ENCODE results near the gene RAPGEF3. TPM values are rescaled to one million over a fixed set of nuclear protein-coding genes. Genes with fewer than 3 reads are reported as not detected.

Gene RAPGEF3
- total RNA-seq, 4 donors from 2014 or later, result 18.3 to 48.2 (median 32.5) TPM

- peak overlapping the region; percentile 61 to 99 (median 80) for H3K27ac ChIP-seq (replicated peaks in 1 of 4)
- DNase-seq (ENCODE audit: extremely low spot score), result no peak
- no peak for TF ChIP-seq POLR2AphosphoS5 (IDR thresholded peaks at IDR 0.05)
- TF ChIP-seq POLR2A (IDR thresholded peaks at IDR 0.05; ENCODE audit: low read depth), result no peak
- TF ChIP-seq EP300 (IDR thresholded peaks at IDR 0.05), result no peak
- TF ChIP-seq, protein P1, sequence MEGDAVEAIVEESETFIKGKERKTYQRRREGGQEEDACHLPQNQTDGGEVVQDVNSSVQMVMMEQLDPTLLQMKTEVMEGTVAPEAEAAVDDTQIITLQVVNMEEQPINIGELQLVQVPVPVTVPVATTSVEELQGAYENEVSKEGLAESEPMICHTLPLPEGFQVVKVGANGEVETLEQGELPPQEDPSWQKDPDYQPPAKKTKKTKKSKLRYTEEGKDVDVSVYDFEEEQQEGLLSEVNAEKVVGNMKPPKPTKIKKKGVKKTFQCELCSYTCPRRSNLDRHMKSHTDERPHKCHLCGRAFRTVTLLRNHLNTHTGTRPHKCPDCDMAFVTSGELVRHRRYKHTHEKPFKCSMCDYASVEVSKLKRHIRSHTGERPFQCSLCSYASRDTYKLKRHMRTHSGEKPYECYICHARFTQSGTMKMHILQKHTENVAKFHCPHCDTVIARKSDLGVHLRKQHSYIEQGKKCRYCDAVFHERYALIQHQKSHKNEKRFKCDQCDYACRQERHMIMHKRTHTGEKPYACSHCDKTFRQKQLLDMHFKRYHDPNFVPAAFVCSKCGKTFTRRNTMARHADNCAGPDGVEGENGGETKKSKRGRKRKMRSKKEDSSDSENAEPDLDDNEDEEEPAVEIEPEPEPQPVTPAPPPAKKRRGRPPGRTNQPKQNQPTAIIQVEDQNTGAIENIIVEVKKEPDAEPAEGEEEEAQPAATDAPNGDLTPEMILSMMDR (IDR thresholded peaks at IDR 0.05), result no peak
- H3K4me1 ChIP-seq, result peaks cover 74 to 90% (median 80%) of the 10 kb centered on the region in 4 donors
- 91% methylated on average over 6 of the region's 7 CpGs for WGBS
- no peak overlapping the region for H3K4me3 ChIP-seq
- H3K27me3 ChIP-seq, result no peaks in the 10 kb centered on the region
- H3K9me3 ChIP-seq, result no peaks in the 10 kb centered on the region
- intact Hi-C loops (cut with DNase I), result no loop called here
- peaks cover 32 to 61% (median 43%) of the 10 kb centered on the region in 4 donors for H3K36me3 ChIP-seq
Observed at GRCh38 chr12:47800582-47800981, 41.9 kb upstream of the RAPGEF3 start.

GRCh38 chr12:47799357-47799955 lies 40.8 kb upstream of the RAPGEF3 start:
- Histone ChIP-seq H3K27ac (replicated peaks in 1 of 4) (peak overlapping the region; percentile 61 to 99 (median 80)), H3K36me3 (peaks cover 43 to 68% (median 52%) of the 10 kb centered on the region in 4 donors), H3K4me3 (no peak overlapping the region), H3K9me3 (no peaks in the 10 kb centered on the region), H3K27me3 (no peaks in the 10 kb centered on the region), H3K4me1 (peaks cover 62 to 79% (median 69%) of the 10 kb centered on the region in 4 donors)
- WGBS, result no CpG with 5 or more reads among the region's 7 CpGs
- no peak for DNase-seq (ENCODE audit: extremely low spot score)
- TF ChIP-seq POLR2AphosphoS5 (IDR thresholded peaks at IDR 0.05) (peak in 1 of 2 donors; percentile 18), POLR2A (IDR thresholded peaks at IDR 0.05; ENCODE audit: low read depth) (no peak), EP300 (IDR thresholded peaks at IDR 0.05) (no peak)
- TF ChIP-seq, protein P1 (IDR thresholded peaks at IDR 0.05), result no peak
- intact Hi-C loops (cut with DNase I), result no loop called here

DNA sequence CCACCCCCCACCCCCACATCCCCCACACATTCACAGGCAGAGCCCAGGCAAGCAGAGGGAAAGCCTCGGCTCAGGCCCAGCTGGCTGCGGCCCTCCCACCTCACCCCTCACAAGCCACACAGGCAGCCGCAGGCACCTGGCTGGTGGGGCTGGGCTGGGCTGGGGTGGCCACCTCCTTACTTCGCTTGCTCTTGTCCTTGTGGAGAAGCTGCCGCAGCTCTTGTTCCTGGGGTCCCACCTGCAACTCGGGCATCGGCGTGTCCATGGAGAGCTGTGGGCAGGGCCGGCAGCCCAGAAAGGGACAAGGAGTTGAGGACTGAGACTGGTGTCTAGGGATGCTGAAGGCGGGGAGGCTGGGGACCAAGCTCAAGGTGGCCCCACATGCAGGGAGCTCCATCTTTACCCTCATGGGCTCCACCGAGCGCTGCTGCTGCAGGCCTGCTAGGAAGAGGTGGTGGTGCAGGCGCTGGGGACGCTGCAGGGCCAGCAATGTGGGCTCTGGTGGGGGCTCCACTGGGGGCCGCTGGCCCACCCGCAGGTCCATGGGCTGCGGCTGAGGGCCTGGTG lies 39.8 kb upstream of the RAPGEF3 start:
- TF ChIP-seq POLR2AphosphoS5 (IDR thresholded peaks at IDR 0.05) (no peak), POLR2A (IDR thresholded peaks at IDR 0.05; ENCODE audit: low read depth) (no peak)
- TF ChIP-seq, protein P1 (IDR thresholded peaks at IDR 0.05), result no peak
- intact Hi-C loops (cut with DNase I), result no loop called here
- H3K36me3 ChIP-seq, result peaks cover 52 to 68% (median 59%) of the 10 kb centered on the region in 4 donors
- no peaks in the 10 kb centered on the region for H3K9me3 ChIP-seq
- H3K4me1 ChIP-seq, result peaks cover 53 to 69% (median 59%) of the 10 kb centered on the region in 4 donors
- H3K4me3 ChIP-seq, result no peak overlapping the region
- H3K27me3 ChIP-seq, result no peaks in the 10 kb centered on the region
- H3K27ac ChIP-seq (replicated peaks in 1 of 4), result peak overlapping the region in 3 of 4 donors; percentile 14 to 99 (median 99)
- WGBS, result 84% methylated on average over 11 of the region's 17 CpGs
- DNase-seq (ENCODE audit: extremely low spot score), result no peak

GRCh38 chr12:47797441-47797840 lies 38.8 kb upstream of the RAPGEF3 start:
- 74% methylated on average over 8 of the region's 10 CpGs for WGBS
- TF ChIP-seq POLR2AphosphoS5 (IDR thresholded peaks at IDR 0.05), result no peak
- TF ChIP-seq, protein P1 (IDR thresholded peaks at IDR 0.05), result peak; percentile 34 to 57 (median 50)
- Histone ChIP-seq H3K4me1 (peaks cover 42 to 59% (median 49%) of the 10 kb centered on the region in 4 donors), H3K27ac (replicated peaks in 1 of 4) (peak overlapping the region in 3 of 4 donors; percentile 2 to 40 (median 14)), H3K4me3 (no peak overlapping the region), H3K36me3 (peaks cover 62 to 72% (median 68%) of the 10 kb centered on the region in 4 donors), H3K9me3 (no peaks in the 10 kb centered on the region), H3K27me3 (no peaks in the 10 kb centered on the region)
- intact Hi-C loops (cut with DNase I), result no loop called here
- DNase-seq (ENCODE audit: extremely low spot score), result no peak

All from esophagus muscularis mucosa (tissue), 4 donors.